GM21723 (cell line): ENCODE measurements around the gene LEPROT.
"Not testable (repeated sequence)": the region's sequence is repeated elsewhere in the genome, so short reads cannot be mapped to it uniquely, and the experiment has no call there.

ENCODE experiments used
- ATAC-seq: cut with Tn5 transposase; IDR thresholded peaks from one replicate; pipeline ENCODE4 v1.9.1; 2021; ENCODE audit warnings: mild to moderate bottlenecking, moderate library complexity; ENCODE audit not compliant: unreplicated experiment

Gene LEPROT

GRCh38 chr1:65420590-65421350 lies at the start of gene LEPROT, which contains the start of gene LEPR:
Gene LEPROT (plus strand): TSS chr1:65420668. CDS start chr1:65420725, 57 bp downstream.
Gene LEPR (plus strand): TSS chr1:65420668. CDS start chr1:65565566, 144,898 bp downstream.
- peak; percentile 60 for ATAC-seq

- ATAC-seq: no peak
Observed at GRCh38 chr1:65371544-65371943, 48.9 kb upstream of the LEPROT start.

- ATAC-seq: no peak
Observed at GRCh38 chr1:65372557-65372956, 47.9 kb upstream of the LEPROT start.

- ATAC-seq: no peak
Observed at GRCh38 chr1:65377496-65378246, 42.8 kb upstream of the LEPROT start.

GRCh38 chr1:65378247-65378946 lies 42.1 kb upstream of the LEPROT start:
- ATAC-seq: no peak

- ATAC-seq: not testable (repeated sequence)
Observed at GRCh38 chr1:65384426-65384825, 36.0 kb upstream of the LEPROT start.

- no peak for ATAC-seq
Observed at GRCh38 chr1:65386439-65386838, 34.0 kb upstream of the LEPROT start.

GRCh38 chr1:65387821-65388220 lies 32.6 kb upstream of the LEPROT start:
- no peak for ATAC-seq

- no peak for ATAC-seq
Observed at GRCh38 chr1:65388908-65389695, 31.4 kb upstream of the LEPROT start.

GRCh38 chr1:65392497-65392896 lies 28.0 kb upstream of the LEPROT start:
- no peak for ATAC-seq

GRCh38 chr1:65393347-65393746 lies 27.1 kb upstream of the LEPROT start:
- peak; percentile 98 for ATAC-seq

- ATAC-seq: no peak
Observed at GRCh38 chr1:65393928-65394327, 26.5 kb upstream of the LEPROT start.

- no peak for ATAC-seq
Observed at GRCh38 chr1:65395887-65396612, 24.4 kb upstream of the LEPROT start.

GRCh38 chr1:65398083-65398482 lies 22.4 kb upstream of the LEPROT start:
- ATAC-seq: no peak

GRCh38 chr1:65399003-65399402 lies 21.5 kb upstream of the LEPROT start:
- no peak for ATAC-seq

GRCh38 chr1:65401612-65402011 lies 18.9 kb upstream of the LEPROT start:
- no peak for ATAC-seq

GRCh38 chr1:65404941-65405340 lies 15.5 kb upstream of the LEPROT start:
- ATAC-seq: no peak

GRCh38 chr1:65407877-65408276 lies 12.6 kb upstream of the LEPROT start:
- ATAC-seq: no peak

GRCh38 chr1:65409314-65409713 lies 11.2 kb upstream of the LEPROT start:
- ATAC-seq: no peak

- no peak for ATAC-seq
Observed at GRCh38 chr1:65409816-65410326, 10.6 kb upstream of the LEPROT start.
